Naive thymus-derived CD4-positive, alpha-beta T cell (primary cell): ENCODE results near the gene RAB31. TPM values are rescaled to one million over a fixed set of nuclear protein-coding genes. Genes with fewer than 3 reads are reported as not detected.
A peak's percentile ranks its signal among the peaks of the same experiment; 100 is the strongest.

Source experiments
- ATAC-seq: fragments of 150-1000 bp; cut with Tn5 transposase; 2 replicates; pipeline ENCODE4 v1.10.0; 2021; ENCODE audit warnings: mild to moderate bottlenecking, moderate library complexity
- CTCF ChIA-PET: fragments of 350-600 bp; sonication (Branson Sonifier 250); formaldehyde crosslinking; loops from one replicate; lab custom pipeline; 2021; ENCODE audit warnings: antibody characterized with exemption; lab: Charles Lee
- POLR2A ChIA-PET: fragments of 350-600 bp; sonication (Branson Sonifier 250); formaldehyde crosslinking; loops from one replicate; lab custom pipeline; 2021; ENCODE audit warnings: antibody characterized with exemption, inconsistent platforms; lab: Charles Lee
- DNase-seq, 9 donors: peaks; one replicate each; pipeline versions ENCODE4 v3.0.0 to v3.0.0-alpha.2; 2020 to 2022; ENCODE audit warnings: mixed read lengths in 1 of 9
- H3K27ac ChIP-seq: one replicate; pipeline ENCODE4 v1.7.0; 2013; ENCODE audit warnings: mild to moderate bottlenecking, low read depth, low read length, moderate library complexity
- H3K27me3 ChIP-seq, 2 donors: one replicate each; pipeline ENCODE4 v1.7.0; 2013; ENCODE audit warnings: low read length in 2 of 2, mild to moderate bottlenecking in 2 of 2, moderate library complexity in 2 of 2; ENCODE audit not compliant: control insufficient read depth in 2 of 2, insufficient read depth in 2 of 2
- H3K36me3 ChIP-seq, 3 experiments: 1 replicate in 2 of 3; 2 replicates in 1 of 3; pipeline ENCODE4 v1.7.0; 2013; ENCODE audit warnings: low read length in 3 of 3, mild to moderate bottlenecking in 3 of 3, moderate library complexity in 1 of 3; ENCODE audit not compliant: insufficient read depth in 3 of 3, control insufficient read depth in 2 of 3
- H3K4me1 ChIP-seq, 2 donors: one replicate each; pipeline ENCODE4 v1.7.0; 2013; ENCODE audit warnings: low read length in 2 of 2, mild to moderate bottlenecking in 2 of 2, moderate library complexity in 1 of 2; ENCODE audit not compliant: control insufficient read depth in 2 of 2, insufficient read depth in 2 of 2
- H3K4me3 ChIP-seq: 2 replicates; pipeline ENCODE4 v1.7.0; 2013; ENCODE audit warnings: mild to moderate bottlenecking, low read length
- H3K9me3 ChIP-seq, 3 experiments: 1 replicate in 2 of 3; 2 replicates in 1 of 3; pipeline ENCODE4 v1.7.0; 2013; ENCODE audit warnings: low read length in 3 of 3; ENCODE audit not compliant: control insufficient read depth in 2 of 3
- H3K27ac Mint-ChIP-seq, 9 donors: one replicate each; pipeline ENCODE4 v1.8.0; 2020 to 2022; ENCODE audit warnings: mixed read lengths in 9 of 9, mild to moderate bottlenecking in 8 of 9, moderate library complexity in 5 of 9, inconsistent platforms in 2 of 9
- H3K27me3 Mint-ChIP-seq, 5 donors: one replicate each; pipeline ENCODE4 v1.8.0; 2021 to 2022; ENCODE audit warnings: mixed read lengths in 5 of 5, mild to moderate bottlenecking in 1 of 5
- H3K36me3 Mint-ChIP-seq, 5 donors: one replicate each; pipeline ENCODE4 v1.8.0; 2020 to 2022; ENCODE audit warnings: mixed read lengths in 5 of 5, mild to moderate bottlenecking in 3 of 5, inconsistent platforms in 1 of 5
- H3K4me1 Mint-ChIP-seq, 7 donors: one replicate each; pipeline ENCODE4 v1.8.0; 2020 to 2022; ENCODE audit warnings: mixed read lengths in 7 of 7, mild to moderate bottlenecking in 3 of 7, inconsistent platforms in 1 of 7
- H3K4me3 Mint-ChIP-seq, 10 donors: one replicate each; pipeline ENCODE4 v1.8.0; 2020 to 2022; ENCODE audit warnings: mild to moderate bottlenecking in 10 of 10, mixed read lengths in 10 of 10, moderate library complexity in 6 of 10, inconsistent platforms in 2 of 10
- H3K9me3 Mint-ChIP-seq, 11 donors: one replicate each; pipeline ENCODE4 v1.8.0; 2020 to 2022; ENCODE audit warnings: mixed read lengths in 11 of 11, mild to moderate bottlenecking in 4 of 11, inconsistent platforms in 1 of 11, moderate library complexity in 1 of 11
- intact Hi-C, 2 donors: fragments of 100-400 bp; cut with micrococcal nuclease; formaldehyde crosslinking; loops; one replicate each; pipeline ENCODE4 v1.15.1; 2023
- polyA plus RNA-seq, 2 donors: library from polyadenylated mRNA; unstranded; fragments of 300-500 nt; fragmentation: Illumina TruSeq; gene quantifications; one replicate each; pipeline ENCODE4 v1.2.3, GENCODE V29; 2021
- total RNA-seq, 6 experiments: library from RNA in 5 of 6; stranded (reverse) in 5 of 6; gene quantifications; 1 replicate in 5 of 6; 2 replicates in 1 of 6; pipeline ENCODE4 v1.2.3 and lab custom pipeline; 2021 to 2026

Gene RAB31
- total and polyA plus RNA-seq, 7 experiments from 2014 or later, result 0.41 to 48.6 (median 2.3) TPM

GRCh38 chr18:9734189-9734588 lies 26.1 kb downstream of the RAB31 start:
- no peak overlapping the region for H3K27ac ChIP-seq
- Mint-ChIP-seq H3K9me3 (no peaks in the 10 kb centered on the region), H3K4me1 (peaks cover 0 to 11% (median 4%) of the 10 kb centered on the region in 7 donors), H3K27ac (peak overlapping the region in 1 of 9 donors; percentile 65), H3K36me3 (no peaks in the 10 kb centered on the region), H3K4me3 (no peak overlapping the region), H3K27me3 (peaks cover 16 to 63% (median 29%) of the 10 kb centered on the region in 5 donors)
- ChIA-PET CTCF (no interaction called here), POLR2A (no interaction called here)
- no peaks in the 10 kb centered on the region for H3K27me3 ChIP-seq
- H3K9me3 ChIP-seq, result no peaks in the 10 kb centered on the region
- no peaks in the 10 kb centered on the region for H3K36me3 ChIP-seq
- intact Hi-C loops, result no loop called here
- ATAC-seq (no peak), DNase-seq (no peak)
- no peaks in the 10 kb centered on the region for H3K4me1 ChIP-seq
- no peak overlapping the region for H3K4me3 ChIP-seq

GRCh38 chr18:9735238-9735637 lies 27.1 kb downstream of the RAB31 start:
- peaks cover 0 to 11% (median 4%) of the 10 kb centered on the region in 7 donors for H3K4me1 Mint-ChIP-seq
- peak; percentile 59 for ATAC-seq
- H3K27me3 ChIP-seq, result no peaks in the 10 kb centered on the region
- H3K36me3 Mint-ChIP-seq, result no peaks in the 10 kb centered on the region
- CTCF ChIA-PET, result no interaction called here
- H3K4me3 Mint-ChIP-seq, result peak overlapping the region in 1 of 10 donors; percentile 7
- H3K27ac ChIP-seq, result no peak overlapping the region
- no peak overlapping the region for H3K4me3 ChIP-seq
- POLR2A ChIA-PET, result no interaction called here
- no peaks in the 10 kb centered on the region for H3K9me3 ChIP-seq
- H3K9me3 Mint-ChIP-seq, result no peaks in the 10 kb centered on the region
- H3K4me1 ChIP-seq, result no peaks in the 10 kb centered on the region
- H3K36me3 ChIP-seq, result no peaks in the 10 kb centered on the region
- no peak for DNase-seq
- peaks cover 20 to 61% (median 29%) of the 10 kb centered on the region in 5 donors for H3K27me3 Mint-ChIP-seq
- no peak overlapping the region for H3K27ac Mint-ChIP-seq
- intact Hi-C loops, result no loop called here

- H3K4me3 Mint-ChIP-seq, result no peak overlapping the region
- peaks cover 0 to 11% (median 4%) of the 10 kb centered on the region in 7 donors for H3K4me1 Mint-ChIP-seq
- Histone ChIP-seq H3K36me3 (no peaks in the 10 kb centered on the region), H3K9me3 (no peaks in the 10 kb centered on the region), H3K4me1 (no peaks in the 10 kb centered on the region), H3K27ac (no peak overlapping the region), H3K27me3 (no peaks in the 10 kb centered on the region), H3K4me3 (no peak overlapping the region)
- H3K36me3 Mint-ChIP-seq, result no peaks in the 10 kb centered on the region
- POLR2A ChIA-PET, result no interaction called here
- H3K9me3 Mint-ChIP-seq, result no peaks in the 10 kb centered on the region
- intact Hi-C loops, result no loop called here
- DNase-seq, result no peak
- ATAC-seq, result no peak
- H3K27me3 Mint-ChIP-seq, result peaks cover 14 to 61% (median 26%) of the 10 kb centered on the region in 5 donors
- H3K27ac Mint-ChIP-seq, result no peak overlapping the region
- CTCF ChIA-PET, result no interaction called here
Measured at GRCh38 chr18:9735879-9736278, 27.8 kb downstream of the RAB31 start.

GRCh38 chr18:9736286-9736835 lies 28.3 kb downstream of the RAB31 start:
- DNase-seq (no peak), ATAC-seq (no peak)
- CTCF ChIA-PET, result no interaction called here
- Histone ChIP-seq H3K27ac (no peak overlapping the region), H3K4me3 (no peak overlapping the region), H3K9me3 (no peaks in the 10 kb centered on the region), H3K4me1 (no peaks in the 10 kb centered on the region), H3K27me3 (no peaks in the 10 kb centered on the region), H3K36me3 (no peaks in the 10 kb centered on the region)
- POLR2A ChIA-PET, result no interaction called here
- no peaks in the 10 kb centered on the region for H3K9me3 Mint-ChIP-seq
- no peak overlapping the region for H3K4me3 Mint-ChIP-seq
- H3K36me3 Mint-ChIP-seq, result no peaks in the 10 kb centered on the region
- peak overlapping the region in 1 of 9 donors; percentile 15 for H3K27ac Mint-ChIP-seq
- H3K4me1 Mint-ChIP-seq, result peaks cover 0 to 11% (median 4%) of the 10 kb centered on the region in 7 donors
- peaks cover 12 to 58% (median 24%) of the 10 kb centered on the region in 5 donors for H3K27me3 Mint-ChIP-seq
- intact Hi-C loops, result no loop called here

- H3K27ac Mint-ChIP-seq, result no peak overlapping the region
- no peaks in the 10 kb centered on the region for H3K9me3 Mint-ChIP-seq
- ChIA-PET CTCF (no interaction called here), POLR2A (no interaction called here)
- Histone ChIP-seq H3K9me3 (no peaks in the 10 kb centered on the region), H3K36me3 (no peaks in the 10 kb centered on the region), H3K27ac (no peak overlapping the region), H3K4me3 (no peak overlapping the region), H3K27me3 (no peaks in the 10 kb centered on the region), H3K4me1 (no peaks in the 10 kb centered on the region)
- ATAC-seq (no peak), DNase-seq (no peak)
- no peaks in the 10 kb centered on the region for H3K36me3 Mint-ChIP-seq
- intact Hi-C loops, result no loop called here
- peaks cover 10 to 56% (median 28%) of the 10 kb centered on the region in 5 donors for H3K27me3 Mint-ChIP-seq
- H3K4me1 Mint-ChIP-seq, result peaks cover 0 to 11% (median 4%) of the 10 kb centered on the region in 7 donors
- H3K4me3 Mint-ChIP-seq, result no peak overlapping the region
Measured at GRCh38 chr18:9737006-9737405, 28.9 kb downstream of the RAB31 start.

- Mint-ChIP-seq H3K36me3 (no peaks in the 10 kb centered on the region), H3K4me3 (no peak overlapping the region), H3K9me3 (no peaks in the 10 kb centered on the region), H3K4me1 (peaks cover 0 to 11% (median 4%) of the 10 kb centered on the region in 7 donors), H3K27me3 (peaks cover 15 to 56% (median 30%) of the 10 kb centered on the region in 5 donors), H3K27ac (no peak overlapping the region)
- no peaks in the 10 kb centered on the region for H3K27me3 ChIP-seq
- no peaks in the 10 kb centered on the region for H3K4me1 ChIP-seq
- no peak overlapping the region for H3K4me3 ChIP-seq
- ATAC-seq (no peak), DNase-seq (no peak)
- H3K9me3 ChIP-seq, result no peaks in the 10 kb centered on the region
- ChIA-PET CTCF (no interaction called here), POLR2A (no interaction called here)
- no peaks in the 10 kb centered on the region for H3K36me3 ChIP-seq
- H3K27ac ChIP-seq, result no peak overlapping the region
- intact Hi-C loops, result no loop called here
Measured at GRCh38 chr18:9737472-9738121, 29.5 kb downstream of the RAB31 start.
